HUES64 (cell line): ENCODE measurements around the gene CUTC.

Experiments
- H3K27ac ChIP-seq: 2 replicates; pipeline ENCODE4 v1.7.0; 2013; ENCODE audit warnings: low read depth, low read length, inconsistent platforms
- H3K27me3 ChIP-seq: 2 replicates; pipeline ENCODE4 v1.6.1; 2013; ENCODE audit warnings: mild to moderate bottlenecking, low read length; ENCODE audit not compliant: insufficient read depth
- H3K36me3 ChIP-seq: 2 replicates; pipeline ENCODE4 v1.6.1; 2013; ENCODE audit warnings: mild to moderate bottlenecking, low read length; ENCODE audit not compliant: insufficient read depth
- H3K4me1 ChIP-seq: 2 replicates; pipeline ENCODE4 v1.6.1; 2013; ENCODE audit warnings: mild to moderate bottlenecking, low read length, moderate library complexity; ENCODE audit not compliant: insufficient read depth
- H3K4me3 ChIP-seq: 2 replicates; pipeline ENCODE4 v1.5.1; 2013; ENCODE audit warnings: mild to moderate bottlenecking, low read length, moderate library complexity
- H3K9ac ChIP-seq: 2 replicates; pipeline ENCODE4 v1.6.1; 2013; ENCODE audit warnings: mild to moderate bottlenecking, low read depth, low read length
- H3K9me3 ChIP-seq: 2 replicates; pipeline ENCODE4 v1.6.1; 2013; ENCODE audit warnings: low read depth, low read length; ENCODE audit not compliant: insufficient read depth
- WGBS: fragments of 150-250, 120-280 bp; methylation state at CpG from one replicate; pipeline ENCODE4 v1.1.7; 2013; ENCODE audit warnings: missing lambda C conversion rate; 5-methylcytosine and 5-hydroxymethylcytosine counted together

CUTC gene

DNA sequence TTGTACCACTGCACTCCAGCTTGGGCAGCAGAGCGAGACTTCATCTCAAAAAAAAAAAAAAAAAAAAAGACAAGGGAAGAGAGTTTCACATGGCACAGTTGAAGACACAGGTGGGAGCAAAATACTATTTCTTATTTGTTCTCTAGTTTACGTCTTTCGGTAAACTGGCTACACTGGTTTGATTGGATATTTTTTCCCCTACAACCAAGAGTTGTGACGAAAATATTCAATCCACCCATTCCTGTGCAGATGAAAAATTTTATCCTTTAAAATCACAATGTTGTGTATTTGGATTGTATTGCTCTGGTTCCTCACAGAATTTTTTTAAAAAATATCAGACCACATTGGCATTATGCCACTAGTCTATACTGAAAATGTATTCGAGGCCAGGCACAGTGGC, 35.9 kb downstream of the CUTC start:
- Histone ChIP-seq H3K9ac (no peak overlapping the region), H3K36me3 (no peaks in the 10 kb centered on the region), H3K27me3 (no peaks in the 10 kb centered on the region), H3K4me1 (no peaks in the 10 kb centered on the region), H3K9me3 (no peaks in the 10 kb centered on the region), H3K4me3 (no peak overlapping the region), H3K27ac (no peak overlapping the region)
- WGBS, result 79% methylated on average over 4 of the region's 5 CpGs

GRCh38 chr10:99768556-99768955, 36.5 kb downstream of the CUTC start:
- H3K4me1 ChIP-seq, result no peaks in the 10 kb centered on the region
- 99% methylated on average over 2 of the region's 2 CpGs for WGBS
- H3K4me3 ChIP-seq, result no peak overlapping the region
- no peaks in the 10 kb centered on the region for H3K27me3 ChIP-seq
- no peaks in the 10 kb centered on the region for H3K36me3 ChIP-seq
- no peak overlapping the region for H3K9ac ChIP-seq
- H3K9me3 ChIP-seq, result no peaks in the 10 kb centered on the region
- H3K27ac ChIP-seq, result no peak overlapping the region

- H3K9me3 ChIP-seq, result no peaks in the 10 kb centered on the region
- no peak overlapping the region for H3K27ac ChIP-seq
- H3K4me1 ChIP-seq, result no peaks in the 10 kb centered on the region
- H3K9ac ChIP-seq, result no peak overlapping the region
- no peak overlapping the region for H3K4me3 ChIP-seq
- H3K36me3 ChIP-seq, result no peaks in the 10 kb centered on the region
- 93% methylated on average over 5 of the region's 5 CpGs for WGBS
- no peaks in the 10 kb centered on the region for H3K27me3 ChIP-seq
These were observed 37.7 kb downstream of the CUTC start for GRCh38 chr10:99769706-99770105.

GRCh38 chr10:99770408-99771045, 38.5 kb downstream of the CUTC start:
- Histone ChIP-seq H3K4me1 (no peaks in the 10 kb centered on the region), H3K36me3 (no peaks in the 10 kb centered on the region), H3K27me3 (no peaks in the 10 kb centered on the region), H3K9ac (no peak overlapping the region), H3K9me3 (no peaks in the 10 kb centered on the region), H3K4me3 (no peak overlapping the region), H3K27ac (no peak overlapping the region)
- 93% methylated on average over 4 of the region's 4 CpGs for WGBS

GRCh38 chr10:99775850-99776249, 43.8 kb downstream of the CUTC start:
- no peaks in the 10 kb centered on the region for H3K27me3 ChIP-seq
- no peaks in the 10 kb centered on the region for H3K36me3 ChIP-seq
- H3K27ac ChIP-seq, result no peak overlapping the region
- no peaks in the 10 kb centered on the region for H3K9me3 ChIP-seq
- peaks cover 18% of the 10 kb centered on the region; the same call in 1 of the 2 replicates for H3K4me1 ChIP-seq
- no peak overlapping the region for H3K9ac ChIP-seq
- no peak overlapping the region for H3K4me3 ChIP-seq

DNA sequence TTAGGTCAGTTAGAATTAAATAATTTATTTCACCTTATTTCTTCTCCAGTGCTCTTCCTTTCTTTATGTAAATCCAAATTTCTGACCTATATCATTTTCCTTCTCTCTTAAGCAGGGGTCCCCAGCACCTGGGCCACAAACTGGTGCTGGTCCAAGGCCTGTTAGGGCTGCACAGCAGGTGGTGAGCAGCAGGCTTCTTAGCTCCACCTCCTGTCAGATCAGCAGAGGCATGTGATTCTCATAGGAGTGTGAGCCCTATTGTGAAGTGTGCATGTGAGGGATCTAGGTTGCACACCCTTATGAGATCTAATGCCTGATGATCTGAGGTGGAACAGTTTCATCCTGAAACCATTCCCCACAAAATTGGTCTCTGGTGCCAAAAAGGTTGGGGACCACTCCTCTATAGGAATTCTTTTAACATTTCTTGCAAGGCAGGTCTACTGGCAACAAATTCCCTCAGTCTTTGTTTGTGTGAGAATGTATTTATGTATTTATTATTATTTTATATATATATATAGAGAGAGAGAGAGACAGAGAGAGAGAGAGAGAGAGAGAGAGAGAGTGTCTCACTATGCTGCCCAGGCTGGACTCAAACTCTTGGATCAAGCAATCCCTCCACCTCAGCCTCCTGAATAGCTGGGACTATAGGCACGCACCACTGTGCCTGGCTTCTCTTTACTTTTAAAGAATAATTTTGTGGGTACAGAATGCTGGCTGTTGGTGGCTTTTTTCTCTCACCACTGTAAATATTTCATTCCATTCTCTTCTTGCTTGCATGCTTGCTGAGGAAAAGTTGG, 46.1 kb downstream of the CUTC start:
- Histone ChIP-seq H3K27ac (no peak overlapping the region), H3K36me3 (no peaks in the 10 kb centered on the region), H3K9ac (no peak overlapping the region), H3K4me3 (no peak overlapping the region), H3K27me3 (no peaks in the 10 kb centered on the region), H3K9me3 (no peaks in the 10 kb centered on the region), H3K4me1 (peaks cover 18% of the 10 kb centered on the region; the same call in 1 of the 2 replicates)
- 80% methylated on average over 1 of the region's 1 CpG for WGBS

- Histone ChIP-seq H3K9ac (peak overlapping the region; percentile 46; the same call in 1 of the 2 replicates), H3K36me3 (no peaks in the 10 kb centered on the region), H3K27ac (peak overlapping the region; percentile 65; the same call in 1 of the 2 replicates), H3K9me3 (no peaks in the 10 kb centered on the region), H3K4me3 (no peak overlapping the region), H3K27me3 (no peaks in the 10 kb centered on the region), H3K4me1 (peaks cover 23% of the 10 kb centered on the region)
- WGBS, result 82% methylated on average over 4 of the region's 4 CpGs
These were observed 47.3 kb downstream of the CUTC start for GRCh38 chr10:99779335-99779734.

- no peak overlapping the region for H3K27ac ChIP-seq
- H3K4me3 ChIP-seq, result no peak overlapping the region
- WGBS, result 90% methylated on average over 5 of the region's 5 CpGs
- H3K9me3 ChIP-seq, result no peaks in the 10 kb centered on the region
- H3K27me3 ChIP-seq, result no peaks in the 10 kb centered on the region
- no peak overlapping the region for H3K9ac ChIP-seq
- H3K4me1 ChIP-seq, result peaks cover 33% of the 10 kb centered on the region
- H3K36me3 ChIP-seq, result no peaks in the 10 kb centered on the region
These were observed 49.8 kb downstream of the CUTC start for GRCh38 chr10:99781734-99782429.

GRCh38 chr10:99782447-99783286, 50.6 kb downstream of the CUTC start, which contains the start of gene ABCC2:
Gene ABCC2 (plus strand): TSS chr10:99782640. CDS start chr10:99782845, 205 bp downstream.
- no peaks in the 10 kb centered on the region for H3K36me3 ChIP-seq
- 92% methylated on average over 4 of the region's 7 CpGs for whole genome bisulfite sequencing
- no peak within 1 kb of the TSS for H3K27ac ChIP-seq
- H3K4me3 ChIP-seq, result no peak within 1 kb of the TSS
- H3K9ac ChIP-seq, result no peak within 1 kb of the TSS
- H3K4me1 ChIP-seq, result peaks cover 32% of the 10 kb centered on the region
- H3K27me3 ChIP-seq, result no peaks in the 10 kb centered on the region
- no peaks in the 10 kb centered on the region for H3K9me3 ChIP-seq

GRCh38 chr10:99784016-99784726, 52.1 kb downstream of the CUTC start:
- WGBS, result 84% methylated on average over 7 of the region's 7 CpGs
- H3K27ac ChIP-seq, result no peak overlapping the region
- H3K27me3 ChIP-seq, result no peaks in the 10 kb centered on the region
- no peak overlapping the region for H3K9ac ChIP-seq
- no peaks in the 10 kb centered on the region for H3K36me3 ChIP-seq
- H3K4me1 ChIP-seq, result peaks cover 22% of the 10 kb centered on the region
- H3K4me3 ChIP-seq, result no peak overlapping the region
- H3K9me3 ChIP-seq, result no peaks in the 10 kb centered on the region
